HepG2 (cell line): ENCODE data around the gene KCNB1. TPM values are rescaled to one million over a fixed set of nuclear protein-coding genes. Genes with fewer than 3 reads are reported as not detected.

Experiments
- ATAC-seq: fragments of 200-7000 bp; cut with Tn5 transposase; 3 replicates; pipeline ENCODE4 v1.9.1; 2020; ENCODE audit warnings: mild to moderate bottlenecking, moderate library complexity
- BruUV-seq: library from RNA; stranded (reverse); fragments of 400-500 nt; replicated peaks from 2 replicates; lab custom pipeline; 2021; lab: Mats Ljungman, UMichigan
- CTCF ChIA-PET: fragments of 300-600 bp; formaldehyde crosslinking; extraction: SDS; loops from one replicate; lab custom pipeline; 2021; ENCODE audit warnings: low total read pairs, inconsistent platforms, low intra/inter-chr PET ratio; lab: Yijun Ruan, JAX
- POLR2A ChIA-PET: fragments of 350-600 bp; sonication (Branson Sonifier 250); formaldehyde crosslinking; loops from one replicate; lab custom pipeline; 2020; ENCODE audit warnings: antibody characterized with exemption, inconsistent platforms; lab: Yijun Ruan, JAX
- DNase-seq: peaks from one replicate; pipeline ENCODE4 v3.0.0-alpha.2; 2015; ENCODE audit warnings: low spot score
- FAIRE-seq: peaks from 3 replicates; lab custom pipeline; 2011; peaks lifted over from hg19 to GRCh38; lab: Jason Lieb, UNC
- H2AFZ ChIP-seq: one replicate; pipeline ENCODE4 v1.6.1; 2011; ENCODE audit warnings: low read length, inconsistent platforms
- H3K27ac ChIP-seq: fragments of 300-600 bp; 3 replicates; pipeline ENCODE4 v1.8.0; 2011; ENCODE audit warnings: mixed run types, mild to moderate bottlenecking, mixed read lengths, low read length, inconsistent platforms; ENCODE audit not compliant: insufficient read depth; ENCODE audit errors: extremely low read length
- H3K27me3 ChIP-seq, 2 experiments: fragments of 200-600 bp in 1 of 2; 2 replicates in 1 of 2; 3 replicates in 1 of 2; pipeline versions ENCODE4 v1.6.0 to v1.8.0; 2011; ENCODE audit warnings: low read length in 2 of 2, mild to moderate bottlenecking in 2 of 2, moderate library complexity in 2 of 2, inconsistent platforms in 1 of 2; ENCODE audit not compliant: insufficient read depth in 2 of 2, control insufficient read depth in 1 of 2
- H3K36me3 ChIP-seq, 2 experiments: fragments of 200-600 bp in 1 of 2; replicated peaks in 1 of 2; 2 replicates in 1 of 2; 3 replicates in 1 of 2; pipeline versions ENCODE4 v1.5.1 to v1.8.0; 2011; ENCODE audit warnings: low read length in 2 of 2, inconsistent platforms in 1 of 2; ENCODE audit not compliant: insufficient read depth in 2 of 2, control insufficient read depth in 1 of 2
- H3K4me1 ChIP-seq: 2 replicates; pipeline ENCODE4 v1.5.1; 2012; ENCODE audit warnings: low read length, inconsistent platforms; ENCODE audit not compliant: insufficient read depth
- H3K4me2 ChIP-seq: 2 replicates; pipeline ENCODE4 v1.6.0; 2011; ENCODE audit warnings: low read depth, low read length, inconsistent platforms
- H3K4me3 ChIP-seq, 3 experiments: fragments of 200-600 bp in 1 of 3; sonication (generic), shearing (Covaris generic) in 1 of 3; replicated peaks in 1 of 3; 2 replicates each; pipeline ENCODE4 v1.5.1; 2011 to 2016; ENCODE audit warnings: low read length in 3 of 3, inconsistent platforms in 2 of 3, low read depth in 2 of 3, mild to moderate bottlenecking in 2 of 3, control low read depth in 1 of 3, mixed read lengths in 1 of 3; ENCODE audit not compliant: insufficient read depth in 1 of 3
- H3K79me2 ChIP-seq: one replicate; pipeline ENCODE4 v1.6.1; 2011; ENCODE audit warnings: low read length, inconsistent platforms; ENCODE audit not compliant: insufficient read depth
- H3K9ac ChIP-seq: 2 replicates; pipeline ENCODE4 v1.6.0; 2011; ENCODE audit warnings: mild to moderate bottlenecking, low read depth, low read length, inconsistent platforms; ENCODE audit not compliant: insufficient read depth
- H3K9me3 ChIP-seq: 2 replicates; pipeline ENCODE4 v1.5.1; 2012; ENCODE audit warnings: mild to moderate bottlenecking, low read length
- H4K20me1 ChIP-seq: 2 replicates; pipeline ENCODE4 v1.6.0; 2011; ENCODE audit warnings: inconsistent platforms, mild to moderate bottlenecking, low read length, moderate library complexity; ENCODE audit not compliant: insufficient read depth
- CBX1 ChIP-seq: IDR thresholded peaks from one replicate; pipeline ENCODE4 v1.6.1; 2016; ENCODE audit warnings: antibody characterized with exemption, low read depth
- HDAC1 ChIP-seq: sonication (generic); formaldehyde crosslinking; IDR thresholded peaks from 2 replicates; pipeline ENCODE4 v1.5.1; 2020; ENCODE audit warnings: mild to moderate bottlenecking, missing genetic modification reagents
- HMG20B ChIP-seq: conservative IDR thresholded peaks from 2 replicates; pipeline ENCODE4 v1.6.1; 2016; ENCODE audit warnings: missing genetic modification reagents, missing compliant biosample characterization
- KLF11 ChIP-seq: IDR thresholded peaks from 2 replicates; pipeline ENCODE4 v1.6.1; 2016; ENCODE audit warnings: missing compliant biosample characterization
- LBX2 ChIP-seq: sonication (generic); formaldehyde crosslinking; IDR thresholded peaks from 2 replicates; pipeline ENCODE4 v1.5.0; 2020; ENCODE audit warnings: missing genetic modification reagents, mild to moderate bottlenecking, borderline replicate concordance
- TSC22D2 ChIP-seq: sonication (generic); formaldehyde crosslinking; IDR thresholded peaks from 2 replicates; pipeline ENCODE4 v1.5.1; 2020; ENCODE audit warnings: missing genetic modification reagents, mild to moderate bottlenecking, borderline replicate concordance
- ZMYM3 ChIP-seq: sonication (generic); formaldehyde crosslinking; IDR thresholded peaks from 2 replicates; pipeline ENCODE4 v1.5.1; 2020; ENCODE audit warnings: mild to moderate bottlenecking, missing genetic modification reagents
- ZNF136 ChIP-seq: sonication (generic); formaldehyde crosslinking; IDR thresholded peaks from 2 replicates; pipeline ENCODE4 v1.8.1; 2022; ENCODE audit warnings: low read depth, mild to moderate bottlenecking, moderate library complexity, missing genetic modification reagents
- ZNF33B ChIP-seq: sonication (generic); formaldehyde crosslinking; IDR thresholded peaks from 2 replicates; pipeline ENCODE4 v1.5.1; 2020; ENCODE audit warnings: mild to moderate bottlenecking, missing genetic modification reagents
- ZNF44 ChIP-seq: sonication (generic); formaldehyde crosslinking; IDR thresholded peaks from 2 replicates; pipeline ENCODE4 v1.5.1; 2020; ENCODE audit warnings: mild to moderate bottlenecking, missing genetic modification reagents
- ZNF652 ChIP-seq: IDR thresholded peaks from 2 replicates; pipeline ENCODE4 v1.6.1; 2016; ENCODE audit warnings: low read depth, borderline replicate concordance
- ZNF7 ChIP-seq: IDR thresholded peaks from 2 replicates; pipeline ENCODE4 v1.6.1; 2016; ENCODE audit warnings: missing biosample characterization, missing genetic modification reagents
- ZNF704 ChIP-seq: sonication (generic); formaldehyde crosslinking; IDR thresholded peaks from 2 replicates; pipeline ENCODE4 v1.8.1; 2023; ENCODE audit warnings: mild to moderate bottlenecking, inconsistent platforms, moderate library complexity, missing genetic modification reagents, borderline replicate concordance
- ZNF710 ChIP-seq: sonication (generic); formaldehyde crosslinking; IDR thresholded peaks from 2 replicates; pipeline ENCODE4 v1.5.0; 2020; ENCODE audit warnings: mild to moderate bottlenecking, missing genetic modification reagents, borderline replicate concordance
- ZNF788 ChIP-seq: sonication (generic); formaldehyde crosslinking; IDR thresholded peaks from 2 replicates; pipeline ENCODE4 v1.5.0; 2020; ENCODE audit warnings: mild to moderate bottlenecking, missing genetic modification reagents, borderline replicate concordance
- ZNF850 ChIP-seq: sonication (generic); formaldehyde crosslinking; conservative IDR thresholded peaks from 2 replicates; pipeline ENCODE4 v1.9.0; 2021; ENCODE audit warnings: mild to moderate bottlenecking, missing genetic modification reagents
- ZNF891 ChIP-seq: sonication (generic); formaldehyde crosslinking; IDR thresholded peaks from 2 replicates; pipeline ENCODE4 v1.5.0; 2020; ENCODE audit warnings: mild to moderate bottlenecking, missing genetic modification reagents
- WGBS: methylation state at CpG from one replicate; pipeline ENCODE4 v1.1.6; 2017; ENCODE audit warnings: low lambda C conversion rate; 5-methylcytosine and 5-hydroxymethylcytosine counted together
- in situ Hi-C: cut with HindIII; loops from 2 replicates; pipeline ENCODE4 v1.10.0; 2017; ENCODE audit warnings: low pct_unique_long_range_greater_than_20kb; ENCODE audit not compliant: extremely low pct_ligation_motif_present
- intact Hi-C: fragments of 100-400 bp; cut with micrococcal nuclease; formaldehyde crosslinking; loops from one replicate; pipeline ENCODE4 v1.10.0; 2022; ENCODE audit not compliant: unreplicated experiment
- polyA plus RNA-seq, 8 experiments: library from polyadenylated mRNA; depleted of rRNA in 3 of 8; stranded (reverse) in 7 of 8; unstranded in 1 of 8; fragments of >200 nt; fragmentation: Illumina TruSeq in 4 of 8; extraction: Trizol in 4 of 8; gene quantifications; 2 replicates each; pipeline versions ENCODE4 v1.2.1 to v1.2.3, GENCODE V29; 2011 to 2016; ENCODE audit warnings: low read depth in 4 of 8, missing spikeins in 1 of 8, mixed read lengths in 1 of 8; ENCODE audit not compliant: insufficient read depth in 1 of 8
- total RNA-seq, 5 experiments: library from RNA; depleted of rRNA; stranded (reverse); fragments of >200 nt; fragmentation: Illumina TruSeq; extraction: Trizol; gene quantifications; 2 replicates each; pipeline ENCODE4 v1.2.3, GENCODE V29; 2016; ENCODE audit warnings: low read depth in 1 of 5

KCNB1 gene
- total and polyA plus RNA-seq, 2 of the 13 experiments (the other 11 are each of a cell fraction or from before 2014, with no cell fraction given), result 0.02 TPM; not detected in 1

- ATAC-seq, result no peak
- no peak overlapping the region for H3K4me2 ChIP-seq
These were observed 28.2 kb upstream of the KCNB1 start for GRCh38 chr20:49510562-49511122.

More at GRCh38 chr20:49510562-49511122, 28.2 kb upstream of the KCNB1 start:
- in situ Hi-C loops, result no loop called here
- intact Hi-C loops, result no loop called here
- no peaks in the 10 kb centered on the region for H3K4me1 ChIP-seq
- ChIA-PET CTCF (interaction anchor here (6.6 kb wide), 1 partner anchor 176 kb away, joined by 134 read pairs; no protein-coding TSS in a partner anchor), POLR2A (no interaction called here)
- no peaks in the 10 kb centered on the region for H3K9me3 ChIP-seq
- no TSS peak for BruUV-seq
- H2AFZ ChIP-seq, result no peak overlapping the region
- no peaks in the 10 kb centered on the region for H4K20me1 ChIP-seq
- no peak for FAIRE-seq
- 9% methylated on average over 12 of the region's 12 CpGs for WGBS
- no peak for DNase-seq
- H3K36me3 ChIP-seq, result no peaks in the 10 kb centered on the region
- peaks cover 1 to 44% of the 10 kb centered on the region in 2 experiments; a peak in 3 of 5 replicates for H3K27me3 ChIP-seq
- no peak overlapping the region for H3K9ac ChIP-seq
- H3K27ac ChIP-seq, result no peak overlapping the region
- no peaks in the 10 kb centered on the region for H3K79me2 ChIP-seq
- H3K4me3 ChIP-seq, result no peak overlapping the region
- TF ChIP-seq ZNF652 (CRISPR knock-in tag), result no peak
- no peak for TF ChIP-seq TSC22D2 (CRISPR knock-in tag)
- TF ChIP-seq ZNF44 (CRISPR knock-in tag), result no peak
- no peak for TF ChIP-seq ZNF850
- TF ChIP-seq ZNF704 (CRISPR knock-in tag), result no peak
- no peak for TF ChIP-seq ZNF7
- no peak for TF ChIP-seq LBX2
- TF ChIP-seq ZNF33B (CRISPR knock-in tag), result no peak
- no peak for TF ChIP-seq HDAC1
- TF ChIP-seq ZMYM3 (CRISPR knock-in tag), result no peak
- TF ChIP-seq ZNF710 (CRISPR knock-in tag), result no peak
- no peak for TF ChIP-seq KLF11 (CRISPR knock-in tag)
- TF ChIP-seq HMG20B (CRISPR knock-in tag), result no peak
- TF ChIP-seq CBX1, result no peak
- no peak for TF ChIP-seq ZNF891 (CRISPR knock-in tag)
- TF ChIP-seq ZNF136, result no peak
- no peak for TF ChIP-seq ZNF788
